CD8-positive, alpha-beta memory T cell (primary cell): ENCODE results near the gene ZFAND3. TPM values are rescaled to one million over a fixed set of nuclear protein-coding genes. Genes with fewer than 3 reads are reported as not detected.

Experiments used
- CTCF ChIA-PET: fragments of 350-600 bp; sonication (Branson Sonifier 250); formaldehyde crosslinking; loops from one replicate; lab custom pipeline; 2021; ENCODE audit warnings: antibody characterized with exemption; lab: Charles Lee
- POLR2A ChIA-PET: fragments of 350-600 bp; sonication (Branson Sonifier 250); formaldehyde crosslinking; loops from one replicate; lab custom pipeline; 2021; ENCODE audit warnings: antibody characterized with exemption; lab: Charles Lee
- DNase-seq, 5 donors: peaks; one replicate each; pipeline versions ENCODE4 v3.0.0 to v3.0.0-alpha.2; 2020 to 2022; ENCODE audit warnings: mixed read lengths in 1 of 5
- H3K27ac ChIP-seq: one replicate; pipeline ENCODE4 v1.7.0; 2013; ENCODE audit warnings: low read depth, mild to moderate bottlenecking, low read length, moderate library complexity
- H3K27me3 ChIP-seq: 2 replicates; pipeline ENCODE4 v1.7.0; 2013; ENCODE audit warnings: low read length, mild to moderate bottlenecking; ENCODE audit not compliant: insufficient read depth, poor library complexity, severe bottlenecking
- H3K36me3 ChIP-seq: 2 replicates; pipeline ENCODE4 v1.7.0; 2013; ENCODE audit warnings: mild to moderate bottlenecking, low read length, moderate library complexity; ENCODE audit not compliant: insufficient read depth
- H3K4me1 ChIP-seq: 2 replicates; pipeline ENCODE4 v1.7.0; 2013; ENCODE audit warnings: mild to moderate bottlenecking, low read length, moderate library complexity; ENCODE audit not compliant: insufficient read depth
- H3K4me3 ChIP-seq: 2 replicates; pipeline ENCODE4 v1.7.0; 2013; ENCODE audit warnings: mild to moderate bottlenecking, low read length
- H3K9me3 ChIP-seq: 2 replicates; pipeline ENCODE4 v1.7.0; 2013; ENCODE audit warnings: mild to moderate bottlenecking, low read length
- H3K27ac Mint-ChIP-seq, 8 donors: one replicate each; pipeline ENCODE4 v1.8.0; 2020 to 2021; ENCODE audit warnings: mixed read lengths in 8 of 8, mild to moderate bottlenecking in 6 of 8, inconsistent platforms in 3 of 8, moderate library complexity in 3 of 8
- H3K27me3 Mint-ChIP-seq, 2 donors: one replicate each; pipeline ENCODE4 v1.8.0; 2020 to 2021; ENCODE audit warnings: mixed read lengths in 2 of 2, mild to moderate bottlenecking in 1 of 2, moderate library complexity in 1 of 2
- H3K36me3 Mint-ChIP-seq, 3 donors: one replicate each; pipeline ENCODE4 v1.8.0; 2020 to 2021; ENCODE audit warnings: mixed read lengths in 3 of 3, inconsistent platforms in 1 of 3, mild to moderate bottlenecking in 1 of 3
- H3K4me1 Mint-ChIP-seq, 3 donors: one replicate each; pipeline ENCODE4 v1.8.0; 2020 to 2021; ENCODE audit warnings: mixed read lengths in 3 of 3, inconsistent platforms in 1 of 3, mild to moderate bottlenecking in 1 of 3
- H3K4me3 Mint-ChIP-seq, 7 donors: one replicate each; pipeline ENCODE4 v1.8.0; 2020 to 2021; ENCODE audit warnings: mixed read lengths in 7 of 7, mild to moderate bottlenecking in 6 of 7, moderate library complexity in 4 of 7, inconsistent platforms in 2 of 7
- H3K9me3 Mint-ChIP-seq, 5 donors: one replicate each; pipeline ENCODE4 v1.8.0; 2020 to 2022; ENCODE audit warnings: mixed read lengths in 5 of 5, mild to moderate bottlenecking in 3 of 5, moderate library complexity in 2 of 5, inconsistent platforms in 1 of 5
- polyA plus RNA-seq: library from polyadenylated mRNA; unstranded; fragments of 300-500 nt; fragmentation: Illumina TruSeq; gene quantifications from one replicate; pipeline ENCODE4 v1.2.3, GENCODE V29; 2021
- total RNA-seq, 2 experiments: library from RNA; stranded (reverse); gene quantifications; one replicate each; pipeline ENCODE4 v1.2.3, GENCODE V29; 2021

Gene ZFAND3
- total and polyA plus RNA-seq, 3 experiments from 2014 or later, result 5.2 to 29.4 (median 29.1) TPM

DNA sequence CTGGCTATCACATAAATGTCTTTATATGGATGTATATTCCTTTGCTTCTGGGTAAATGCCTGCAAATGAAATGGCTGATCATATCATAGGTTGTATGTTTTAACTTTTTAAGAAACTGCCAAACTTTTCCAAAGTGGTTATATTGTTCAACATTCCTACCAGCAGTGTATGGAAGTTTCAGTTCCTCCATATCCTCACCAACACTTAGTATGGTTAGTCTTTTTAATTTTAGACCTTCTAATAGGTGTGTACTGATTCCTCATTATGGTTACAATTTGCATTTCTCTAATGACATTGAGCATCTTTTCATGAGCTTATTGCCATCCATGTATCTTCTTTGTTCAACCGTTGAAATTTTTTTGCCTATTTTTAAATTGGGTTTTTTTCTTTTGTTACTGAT, 155.4 kb downstream of the ZFAND3 start:
- peaks cover 8 to 25% (median 14%) of the 10 kb centered on the region in 3 donors for H3K36me3 Mint-ChIP-seq
- H3K9me3 ChIP-seq, result peaks cover 10% of the 10 kb centered on the region
- H3K27me3 ChIP-seq, result no peaks in the 10 kb centered on the region
- peaks cover 7% of the 10 kb centered on the region for H3K4me1 ChIP-seq
- no peaks in the 10 kb centered on the region for H3K27me3 Mint-ChIP-seq
- ChIA-PET CTCF (interaction anchor here (1.2 kb wide), 1 partner anchor 16 kb away, joined by 3 read pairs; no protein-coding TSS in a partner anchor), POLR2A (no interaction called here)
- H3K4me1 Mint-ChIP-seq, result peaks cover 54 to 72% (median 64%) of the 10 kb centered on the region in 3 donors
- H3K4me3 ChIP-seq, result no peak overlapping the region
- no peak overlapping the region for H3K27ac ChIP-seq
- H3K9me3 Mint-ChIP-seq, result peaks cover 7 to 20% (median 13%) of the 10 kb centered on the region in 5 donors
- DNase-seq, result no peak
- no peak overlapping the region for H3K27ac Mint-ChIP-seq
- no peak overlapping the region for H3K4me3 Mint-ChIP-seq
- H3K36me3 ChIP-seq, result no peaks in the 10 kb centered on the region

DNA sequence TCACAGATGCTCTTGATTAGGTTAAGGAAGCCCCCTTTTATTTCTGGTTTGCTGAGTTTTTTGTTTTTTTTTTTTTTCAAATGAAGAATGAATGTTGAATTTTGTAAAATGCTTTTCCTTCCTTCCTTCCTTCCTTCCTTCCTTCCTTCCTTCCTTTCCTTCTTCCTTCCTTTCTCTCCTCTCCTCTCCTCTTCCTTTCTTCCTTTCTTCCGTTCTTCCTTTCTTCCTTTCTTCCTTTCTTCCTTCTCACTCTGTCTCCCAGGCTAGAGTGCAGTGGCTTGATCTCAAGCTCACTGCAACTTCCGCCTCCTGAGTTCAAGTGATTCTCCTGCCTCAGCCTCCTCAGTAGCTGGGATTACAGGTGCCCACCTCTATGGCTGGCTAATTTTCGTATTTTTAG, 158.2 kb downstream of the ZFAND3 start:
- H3K4me1 ChIP-seq, result peaks cover 6% of the 10 kb centered on the region
- H3K9me3 ChIP-seq, result peaks cover 10% of the 10 kb centered on the region
- H3K36me3 ChIP-seq, result no peaks in the 10 kb centered on the region
- CTCF ChIA-PET, result no interaction called here
- Mint-ChIP-seq H3K4me1 (peaks cover 50 to 73% (median 61%) of the 10 kb centered on the region in 3 donors), H3K4me3 (no peak overlapping the region), H3K27ac (no peak overlapping the region), H3K27me3 (no peaks in the 10 kb centered on the region), H3K9me3 (peaks cover 7 to 20% (median 13%) of the 10 kb centered on the region in 5 donors), H3K36me3 (peaks cover 8 to 25% (median 14%) of the 10 kb centered on the region in 3 donors)
- DNase-seq, result no peak
- no peak overlapping the region for H3K4me3 ChIP-seq
- no peak overlapping the region for H3K27ac ChIP-seq
- POLR2A ChIA-PET, result no interaction called here
- H3K27me3 ChIP-seq, result no peaks in the 10 kb centered on the region

DNA sequence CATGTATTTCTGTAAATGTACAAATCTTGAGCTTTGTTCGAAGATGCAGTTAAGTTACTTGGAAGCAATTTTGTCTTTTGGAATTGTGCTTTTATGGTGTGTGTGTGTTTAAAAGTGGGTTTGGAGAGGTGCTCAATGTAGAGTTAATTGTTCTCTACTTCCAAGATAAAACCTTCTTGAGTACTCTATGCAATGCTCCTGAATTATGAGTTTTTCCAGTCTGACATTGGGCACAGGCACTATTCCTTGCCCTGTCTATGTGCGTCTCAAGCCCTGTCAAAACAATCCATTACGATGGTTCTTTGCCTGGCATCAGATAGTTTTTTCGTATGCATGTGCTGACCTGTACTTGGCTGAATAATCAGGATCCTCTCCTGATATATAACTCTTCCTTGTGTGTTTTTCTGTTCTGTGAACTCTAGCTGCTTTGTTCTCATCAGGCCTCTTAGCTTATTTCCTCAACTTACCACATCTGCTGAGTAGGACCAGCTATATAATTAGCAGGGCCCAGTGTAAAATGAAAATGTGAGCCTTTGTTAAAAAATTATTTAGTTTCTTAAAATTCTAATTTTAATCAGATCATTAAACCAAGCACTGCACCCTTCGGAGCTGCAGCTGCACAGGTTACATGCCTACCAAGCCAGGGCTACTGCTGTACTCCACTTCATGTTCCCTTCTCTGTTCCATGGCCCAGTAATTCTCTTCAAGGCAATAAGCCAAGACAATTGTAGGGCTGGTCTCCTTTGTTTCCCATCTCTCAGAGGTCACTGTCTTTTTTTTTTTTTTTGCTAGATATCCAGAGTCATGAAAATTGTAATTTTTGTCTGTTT, 160.1 kb downstream of the ZFAND3 start:
- Mint-ChIP-seq H3K27ac (peak overlapping the region in 1 of 8 donors; percentile 64), H3K9me3 (peaks cover 4 to 12% (median 8%) of the 10 kb centered on the region in 5 donors), H3K27me3 (no peaks in the 10 kb centered on the region), H3K4me3 (no peak overlapping the region), H3K36me3 (peaks cover 4 to 15% (median 8%) of the 10 kb centered on the region in 3 donors), H3K4me1 (peaks cover 51 to 77% (median 66%) of the 10 kb centered on the region in 3 donors)
- Histone ChIP-seq H3K36me3 (no peaks in the 10 kb centered on the region), H3K9me3 (peaks cover 6% of the 10 kb centered on the region), H3K27ac (no peak overlapping the region), H3K4me1 (peaks cover 9% of the 10 kb centered on the region), H3K27me3 (no peaks in the 10 kb centered on the region), H3K4me3 (no peak overlapping the region)
- DNase-seq, result no peak
- POLR2A ChIA-PET, result no interaction called here
- CTCF ChIA-PET, result no interaction called here

DNA sequence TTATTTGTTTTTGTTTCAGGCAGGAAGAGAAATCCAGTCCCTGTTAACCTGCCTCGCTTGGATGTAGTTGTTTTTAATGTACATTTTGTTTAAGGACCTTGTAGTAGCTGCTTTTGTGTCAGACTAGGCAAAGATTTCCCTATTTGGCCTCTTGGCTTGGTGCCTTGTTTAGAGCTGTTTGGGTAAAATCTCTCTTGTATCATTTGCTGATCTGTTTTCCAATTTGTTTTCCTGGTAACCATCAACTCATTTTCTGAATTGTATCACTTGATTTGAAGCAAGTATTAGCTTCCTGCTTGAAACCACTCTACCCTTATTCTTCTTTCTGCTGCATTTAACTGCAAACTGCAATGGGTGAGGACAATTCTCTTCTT, 160.7 kb downstream of the ZFAND3 start:
- no peaks in the 10 kb centered on the region for H3K27me3 ChIP-seq
- Mint-ChIP-seq H3K27ac (peak overlapping the region in 1 of 8 donors; percentile 7), H3K27me3 (no peaks in the 10 kb centered on the region), H3K36me3 (peaks cover 1 to 13% (median 8%) of the 10 kb centered on the region in 3 donors), H3K9me3 (peaks cover under 1 to 8% (median 5%) of the 10 kb centered on the region in 5 donors), H3K4me1 (peaks cover 56 to 80% (median 72%) of the 10 kb centered on the region in 3 donors), H3K4me3 (no peak overlapping the region)
- H3K27ac ChIP-seq, result no peak overlapping the region
- H3K4me3 ChIP-seq, result no peak overlapping the region
- H3K36me3 ChIP-seq, result no peaks in the 10 kb centered on the region
- POLR2A ChIA-PET, result no interaction called here
- DNase-seq, result no peak
- H3K4me1 ChIP-seq, result peaks cover 15% of the 10 kb centered on the region
- CTCF ChIA-PET, result no interaction called here
- no peaks in the 10 kb centered on the region for H3K9me3 ChIP-seq

DNA sequence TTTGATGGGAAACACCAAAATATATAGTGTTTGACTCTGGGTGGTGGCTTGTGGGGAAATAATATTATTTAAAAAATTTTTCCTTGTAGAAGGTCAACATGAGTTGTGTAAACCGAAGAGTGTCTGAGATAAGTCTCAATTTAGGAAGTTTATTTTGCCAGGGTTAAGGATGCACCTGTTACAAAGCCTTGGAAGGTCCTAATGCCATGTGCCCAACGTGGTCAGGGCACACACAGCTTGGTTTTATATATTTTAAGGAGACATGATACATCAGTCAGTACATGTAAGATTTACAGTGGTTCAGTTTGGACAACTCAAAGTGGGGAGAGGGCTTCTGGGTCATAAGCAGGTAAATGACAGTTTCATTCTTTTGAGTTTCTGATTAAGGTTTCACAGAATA, 162.1 kb downstream of the ZFAND3 start:
- H3K4me3 ChIP-seq, result no peak overlapping the region
- H3K4me1 Mint-ChIP-seq, result peaks cover 63 to 86% (median 84%) of the 10 kb centered on the region in 3 donors
- H3K9me3 Mint-ChIP-seq, result no peaks in the 10 kb centered on the region
- ChIA-PET POLR2A (no interaction called here), CTCF (interaction anchor here (0.6 kb wide), 1 partner anchor 283 kb away, joined by 3 read pairs; no protein-coding TSS in a partner anchor)
- no peak for DNase-seq
- no peak overlapping the region for H3K27ac Mint-ChIP-seq
- no peaks in the 10 kb centered on the region for H3K27me3 Mint-ChIP-seq
- H3K27me3 ChIP-seq, result no peaks in the 10 kb centered on the region
- H3K9me3 ChIP-seq, result no peaks in the 10 kb centered on the region
- H3K4me1 ChIP-seq, result peaks cover 20% of the 10 kb centered on the region
- H3K36me3 ChIP-seq, result no peaks in the 10 kb centered on the region
- H3K36me3 Mint-ChIP-seq, result peaks cover 0 to 3% (median 3%) of the 10 kb centered on the region in 3 donors
- no peak overlapping the region for H3K4me3 Mint-ChIP-seq
- no peak overlapping the region for H3K27ac ChIP-seq

DNA sequence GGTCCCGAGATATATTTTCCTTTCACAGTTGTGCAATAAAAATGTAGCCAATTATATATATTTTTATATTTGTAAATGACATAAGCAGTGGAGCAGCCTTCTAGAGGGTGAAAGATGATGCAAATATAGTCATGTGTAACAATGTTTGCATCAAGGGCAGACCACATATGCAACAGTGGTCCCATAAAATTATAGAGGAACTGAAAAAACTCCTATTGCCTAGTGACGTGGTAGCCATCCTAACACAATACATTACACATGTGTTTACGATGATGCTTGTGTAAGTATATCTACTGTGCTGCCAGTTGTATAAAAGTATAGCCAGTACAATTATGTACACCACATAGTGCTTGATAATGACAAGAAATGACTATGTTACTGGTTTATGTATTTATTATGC, 162.8 kb downstream of the ZFAND3 start:
- Mint-ChIP-seq H3K4me3 (peak overlapping the region in 1 of 7 donors; percentile 5), H3K9me3 (no peaks in the 10 kb centered on the region), H3K4me1 (peaks cover 69 to 89% (median 87%) of the 10 kb centered on the region in 3 donors), H3K27ac (no peak overlapping the region), H3K36me3 (peaks cover 0 to 3% (median 0%) of the 10 kb centered on the region in 3 donors), H3K27me3 (no peaks in the 10 kb centered on the region)
- no peak for DNase-seq
- Histone ChIP-seq H3K27ac (no peak overlapping the region), H3K27me3 (no peaks in the 10 kb centered on the region), H3K36me3 (no peaks in the 10 kb centered on the region), H3K9me3 (no peaks in the 10 kb centered on the region), H3K4me3 (no peak overlapping the region), H3K4me1 (peaks cover 23% of the 10 kb centered on the region)
- ChIA-PET POLR2A (no interaction called here), CTCF (interaction anchor here (0.8 kb wide), 1 partner anchor 11 kb away, joined by 3 read pairs; no protein-coding TSS in a partner anchor)

DNA sequence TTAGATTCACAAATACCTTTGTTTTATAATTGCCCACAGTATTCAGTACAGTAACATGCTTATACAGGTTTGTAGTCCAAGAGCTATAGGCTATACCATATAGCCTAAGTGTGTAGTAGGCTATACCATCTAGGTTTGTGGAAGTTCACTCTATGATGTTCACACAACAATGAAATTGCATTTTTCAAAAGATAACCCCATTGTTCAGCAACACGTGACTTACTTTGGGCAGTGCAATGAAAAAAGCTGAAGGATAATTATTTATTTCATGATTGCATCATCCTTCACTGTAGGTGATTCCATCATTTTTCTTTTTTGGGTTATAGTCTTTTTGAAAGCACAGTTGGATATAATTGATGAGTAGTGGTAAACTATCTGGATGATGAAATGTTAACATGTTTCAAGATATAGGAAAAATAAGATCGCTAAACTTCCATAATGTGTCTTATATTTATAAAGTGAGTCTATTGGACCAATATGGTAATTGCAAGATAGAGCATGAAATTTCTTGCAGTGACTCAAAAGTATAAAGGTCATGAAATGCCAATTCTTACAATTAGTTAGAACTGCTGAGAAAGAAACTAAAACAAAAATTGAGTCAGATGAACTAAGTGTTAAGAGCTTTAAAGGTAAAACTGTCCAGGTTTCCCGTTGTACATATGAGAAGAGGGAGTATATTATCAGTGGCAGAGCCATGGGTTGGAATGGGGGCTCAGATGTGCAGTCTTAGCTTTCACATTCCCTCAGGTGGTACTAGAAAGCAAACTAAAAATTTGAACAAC, 164.4 kb downstream of the ZFAND3 start:
- H3K4me3 ChIP-seq, result no peak overlapping the region
- H3K9me3 ChIP-seq, result no peaks in the 10 kb centered on the region
- H3K27me3 Mint-ChIP-seq, result no peaks in the 10 kb centered on the region
- H3K27me3 ChIP-seq, result no peaks in the 10 kb centered on the region
- H3K4me3 Mint-ChIP-seq, result peak overlapping the region in 1 of 7 donors; percentile 9
- peak overlapping the region in 2 of 8 donors; percentile 2 to 18 for H3K27ac Mint-ChIP-seq
- no peaks in the 10 kb centered on the region for H3K36me3 ChIP-seq
- H3K36me3 Mint-ChIP-seq, result no peaks in the 10 kb centered on the region
- no peak for DNase-seq
- no peaks in the 10 kb centered on the region for H3K9me3 Mint-ChIP-seq
- peaks cover 67 to 86% (median 84%) of the 10 kb centered on the region in 3 donors for H3K4me1 Mint-ChIP-seq
- no peak overlapping the region for H3K27ac ChIP-seq
- H3K4me1 ChIP-seq, result peaks cover 27% of the 10 kb centered on the region
- POLR2A ChIA-PET, result interaction anchor here (0.5 kb wide), 1 partner anchor 192 kb away, joined by 4 read pairs; no protein-coding TSS in a partner anchor
- CTCF ChIA-PET, result interaction anchor here (0.9 kb wide), 1 partner anchor 9 kb away, joined by 3 read pairs; no protein-coding TSS in a partner anchor
